Neuronal stem cell (in vitro differentiated cells): ENCODE measurements around the gene GPX7.
A peak's percentile ranks its signal among the peaks of the same experiment; 100 is the strongest.

Experiments used
- DNase-seq: peaks from one replicate; pipeline ENCODE4 v3.0.0-alpha.2; 2013; ENCODE audit warnings: low spot score
- H2AFZ ChIP-seq: one replicate; pipeline ENCODE4 v1.6.1; 2013; ENCODE audit warnings: mild to moderate bottlenecking, low read length, inconsistent platforms
- H2AK5ac ChIP-seq: 2 replicates; pipeline ENCODE4 v1.6.1; 2013; ENCODE audit warnings: low read depth, mild to moderate bottlenecking, inconsistent platforms, low read length, moderate library complexity, mixed read lengths
- H2BK120ac ChIP-seq: 2 replicates; pipeline ENCODE4 v1.6.1; 2013; ENCODE audit warnings: low read depth, mild to moderate bottlenecking, inconsistent platforms, low read length, moderate library complexity, mixed read lengths
- H2BK12ac ChIP-seq: one replicate; pipeline ENCODE4 v1.6.1; 2013; ENCODE audit warnings: low read length, inconsistent platforms
- H2BK15ac ChIP-seq: 2 replicates; pipeline ENCODE4 v1.6.1; 2013; ENCODE audit warnings: mild to moderate bottlenecking, low read length, inconsistent platforms, mixed read lengths
- H2BK5ac ChIP-seq: one replicate; pipeline ENCODE4 v1.6.1; 2013; ENCODE audit warnings: inconsistent platforms, mild to moderate bottlenecking, low read length, moderate library complexity
- H3K14ac ChIP-seq: one replicate; pipeline ENCODE4 v1.6.1; 2013; ENCODE audit warnings: low read length, inconsistent platforms
- H3K18ac ChIP-seq: 2 replicates; pipeline ENCODE4 v1.6.1; 2013; ENCODE audit warnings: low read length, inconsistent platforms
- H3K23ac ChIP-seq: 2 replicates; pipeline ENCODE4 v1.6.1; 2013; ENCODE audit warnings: low read depth, mild to moderate bottlenecking, mixed read lengths, low read length, inconsistent platforms; ENCODE audit not compliant: poor library complexity
- H3K27ac ChIP-seq: replicated peaks from 3 replicates; pipeline ENCODE4 v1.5.1; 2013; ENCODE audit warnings: low read length, inconsistent platforms
- H3K27me3 ChIP-seq, 3 experiments: 2 replicates each; pipeline ENCODE4 v1.6.1; 2013; ENCODE audit warnings: low read length in 3 of 3, mild to moderate bottlenecking in 2 of 3, inconsistent platforms in 1 of 3, low read depth in 1 of 3, mixed read lengths in 1 of 3, moderate library complexity in 1 of 3; ENCODE audit not compliant: control insufficient read depth in 3 of 3, insufficient read depth in 3 of 3
- H3K36me3 ChIP-seq, 2 donors: replicated peaks in 1 of 2; 2 replicates each; pipeline ENCODE4 v1.6.1; 2013; ENCODE audit warnings: low read length in 2 of 2; ENCODE audit not compliant: control insufficient read depth in 2 of 2, insufficient read depth in 2 of 2
- H3K4ac ChIP-seq: 2 replicates; pipeline ENCODE4 v1.6.1; 2013; ENCODE audit warnings: inconsistent platforms, mild to moderate bottlenecking, low read length, moderate library complexity
- H3K4me1 ChIP-seq, 2 donors: 1 replicate in 1 of 2; 2 replicates in 1 of 2; pipeline ENCODE4 v1.6.1; 2013; ENCODE audit warnings: low read length in 2 of 2, low read depth in 1 of 2; ENCODE audit not compliant: control insufficient read depth in 2 of 2, insufficient read depth in 1 of 2
- H3K4me2 ChIP-seq: one replicate; pipeline ENCODE4 v1.6.1; 2013; ENCODE audit warnings: mild to moderate bottlenecking, low read length, inconsistent platforms; ENCODE audit not compliant: insufficient read depth, poor library complexity, severe bottlenecking
- H3K4me3 ChIP-seq, 2 donors: 2 replicates each; pipeline ENCODE4 v1.5.1; 2013; ENCODE audit warnings: low read length in 2 of 2, mild to moderate bottlenecking in 2 of 2, inconsistent platforms in 1 of 2, moderate library complexity in 1 of 2
- H3K79me1 ChIP-seq: one replicate; pipeline ENCODE4 v1.6.1; 2013; ENCODE audit warnings: low read depth, mild to moderate bottlenecking, inconsistent platforms, low read length, moderate library complexity
- H3K9ac ChIP-seq: one replicate; pipeline ENCODE4 v1.6.1; 2013; ENCODE audit warnings: mild to moderate bottlenecking, low read depth, low read length, inconsistent platforms; ENCODE audit not compliant: poor library complexity
- H3K9me3 ChIP-seq, 2 donors: replicated peaks in 1 of 2; 2 replicates each; pipeline versions ENCODE3 to v1.6.1; 2013; ENCODE audit warnings: low read length in 2 of 2, mild to moderate bottlenecking in 2 of 2, inconsistent platforms in 1 of 2, low read depth in 1 of 2, mixed read lengths in 1 of 2, moderate library complexity in 1 of 2; ENCODE audit not compliant: control insufficient read depth in 2 of 2, insufficient read depth in 1 of 2
- H4K8ac ChIP-seq: one replicate; pipeline ENCODE4 v1.6.1; 2013; ENCODE audit warnings: low read depth, mild to moderate bottlenecking, inconsistent platforms, low read length, moderate library complexity
- H4K91ac ChIP-seq: one replicate; pipeline ENCODE4 v1.6.1; 2013; ENCODE audit warnings: low read length, low read depth, mild to moderate bottlenecking, inconsistent platforms; ENCODE audit not compliant: poor library complexity
- WGBS, 2 donors: extraction: QIAGEN DNeasy Blood & Tissue Kit; methylation state at CpG; one replicate each; pipeline ENCODE4 v1.1.7; 2013; ENCODE audit warnings: missing lambda C conversion rate in 2 of 2, mixed read lengths in 1 of 2; ENCODE audit not compliant: insufficient read length in 2 of 2, insufficient replicate concordance in 1 of 2; ENCODE audit errors: extremely low coverage in 2 of 2; 5-methylcytosine and 5-hydroxymethylcytosine counted together

Gene GPX7

DNA sequence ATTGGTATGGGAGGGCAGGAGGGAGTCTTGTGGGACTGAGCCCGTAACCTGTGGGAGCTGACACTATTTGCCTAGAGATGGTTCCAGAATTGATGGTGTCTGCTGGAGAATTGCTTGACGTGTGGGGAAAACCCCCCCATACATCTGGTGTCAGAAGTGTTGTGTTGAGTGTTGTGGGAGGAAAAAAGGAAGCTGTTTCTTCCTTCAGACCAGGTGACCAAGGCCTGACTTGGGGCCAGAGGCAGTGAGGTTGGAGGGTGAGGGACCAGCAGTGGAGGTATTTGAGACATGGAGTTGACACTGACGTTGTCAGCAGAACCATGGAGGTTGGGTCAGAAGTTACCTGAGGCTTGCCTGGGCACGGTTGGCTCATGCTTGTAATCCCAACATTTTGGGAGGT is 39.1 kb downstream of the GPX7 start:
- no peaks in the 10 kb centered on the region for H3K9me3 ChIP-seq
- H2BK5ac ChIP-seq = no peak overlapping the region
- H3K9ac ChIP-seq = peak overlapping the region; percentile 3
- H3K4me1 ChIP-seq = peaks cover 6 to 28% of the 10 kb centered on the region in 2 donors
- no peak overlapping the region for H2AFZ ChIP-seq
- H2BK120ac ChIP-seq = no peak overlapping the region
- peak overlapping the region; percentile 13 for H2AK5ac ChIP-seq
- H3K18ac ChIP-seq = no peak overlapping the region
- no peak overlapping the region for H4K8ac ChIP-seq
- no peak for DNase-seq
- peaks cover 0 to 2% of the 10 kb centered on the region in 2 donors for H3K36me3 ChIP-seq
- H3K27ac ChIP-seq = no peak overlapping the region
- no peak overlapping the region for H3K4ac ChIP-seq
- no peaks in the 10 kb centered on the region for H3K27me3 ChIP-seq
- H2BK15ac ChIP-seq = peak overlapping the region; percentile 18
- WGBS, 2 donors = no CpG with 5 or more reads among the region's 4 CpGs
- no peak overlapping the region for H3K14ac ChIP-seq
- H2BK12ac ChIP-seq = no peak overlapping the region
- peak overlapping the region; percentile 64 for H4K91ac ChIP-seq
- H3K79me1 ChIP-seq = no peaks in the 10 kb centered on the region
- no peak overlapping the region for H3K4me3 ChIP-seq
- no peak overlapping the region for H3K23ac ChIP-seq
- no peak overlapping the region for H3K4me2 ChIP-seq

DNA sequence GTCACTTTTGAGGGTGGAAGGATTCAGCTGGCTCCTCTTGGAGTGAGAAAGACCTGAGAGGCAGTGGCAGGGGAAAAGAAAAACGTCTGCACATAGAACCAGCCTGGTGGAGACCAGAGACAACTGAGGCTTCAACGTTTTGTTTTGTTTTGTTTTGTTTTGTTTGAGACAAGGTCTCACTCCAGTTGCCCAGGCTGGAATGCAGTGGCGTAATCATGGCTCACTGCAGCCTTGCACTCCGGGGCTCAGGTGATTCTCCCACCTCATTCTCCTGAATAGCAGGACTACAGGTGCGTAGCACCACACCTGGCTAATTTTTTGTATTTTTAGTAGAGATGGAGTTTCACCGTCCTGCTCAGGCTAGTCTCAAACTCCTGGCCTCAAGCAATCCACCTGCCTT is 43.1 kb downstream of the GPX7 start:
- Histone ChIP-seq H2BK12ac (no peak overlapping the region), H2AK5ac (no peak overlapping the region)
- WGBS, 2 donors = no CpG with 5 or more reads among the region's 6 CpGs

DNA sequence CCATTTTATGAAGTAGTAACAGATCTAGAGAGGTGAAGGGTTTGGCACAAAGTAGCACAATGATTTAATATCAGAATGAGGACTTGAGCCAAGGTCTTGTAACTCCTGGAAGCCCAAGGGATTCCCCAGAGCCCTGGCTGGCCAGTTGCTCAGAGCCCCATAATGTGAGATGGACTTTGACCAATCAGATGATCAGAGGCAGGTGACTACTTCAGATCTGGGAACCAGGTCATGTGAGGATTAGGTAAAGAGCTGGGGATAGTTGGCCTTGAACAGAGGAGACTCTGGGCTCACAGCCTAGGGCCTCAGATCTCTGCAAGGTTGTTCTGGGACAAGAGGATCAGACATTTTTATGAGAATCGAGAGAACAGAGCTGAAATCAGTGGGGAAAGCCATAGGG is 49.7 kb downstream of the GPX7 start:
- H3K79me1 ChIP-seq = no peaks in the 10 kb centered on the region
- no peak overlapping the region for H2BK12ac ChIP-seq
- no peak overlapping the region for H3K9ac ChIP-seq
- no peaks in the 10 kb centered on the region for H3K27me3 ChIP-seq
- no peaks in the 10 kb centered on the region for H3K4me1 ChIP-seq
- H3K4me3 ChIP-seq = no peak overlapping the region
- DNase-seq = no peak
- no peak overlapping the region for H2BK120ac ChIP-seq
- no peak overlapping the region for H2BK15ac ChIP-seq
- no CpG with 5 or more reads among the region's 1 CpG for WGBS, 2 donors
- no peaks in the 10 kb centered on the region for H3K9me3 ChIP-seq
- H3K36me3 ChIP-seq = no peaks in the 10 kb centered on the region
- H3K18ac ChIP-seq = no peak overlapping the region
- no peak overlapping the region for H4K8ac ChIP-seq
- H4K91ac ChIP-seq = no peak overlapping the region
- H3K14ac ChIP-seq = no peak overlapping the region
- no peak overlapping the region for H3K4me2 ChIP-seq
- peak overlapping the region; percentile 0 for H2AFZ ChIP-seq
- H3K27ac ChIP-seq = no peak overlapping the region
- H3K4ac ChIP-seq = no peak overlapping the region
- H3K23ac ChIP-seq = no peak overlapping the region
- H2BK5ac ChIP-seq = no peak overlapping the region
- H2AK5ac ChIP-seq = no peak overlapping the region

More for the DNA sequence above, 43.1 kb downstream of the GPX7 start:
- Histone ChIP-seq H3K4me1 (peaks cover 0 to 7% of the 10 kb centered on the region in 2 donors), H2BK120ac (no peak overlapping the region), H4K91ac (no peak overlapping the region), H3K79me1 (no peaks in the 10 kb centered on the region), H3K4ac (peak overlapping the region; percentile 11), H3K23ac (no peak overlapping the region), H3K36me3 (peaks cover 0 to 2% of the 10 kb centered on the region in 2 donors), H2AFZ (peak overlapping the region; percentile 59), H3K27ac (no peak overlapping the region), H2BK15ac (no peak overlapping the region), H3K4me2 (no peak overlapping the region), H3K14ac (no peak overlapping the region), H2BK5ac (no peak overlapping the region), H3K4me3 (no peak overlapping the region), H3K18ac (no peak overlapping the region), H3K27me3 (no peaks in the 10 kb centered on the region), H3K9me3 (no peaks in the 10 kb centered on the region), H4K8ac (no peak overlapping the region), H3K9ac (no peak overlapping the region)
- no peak for DNase-seq

DNA sequence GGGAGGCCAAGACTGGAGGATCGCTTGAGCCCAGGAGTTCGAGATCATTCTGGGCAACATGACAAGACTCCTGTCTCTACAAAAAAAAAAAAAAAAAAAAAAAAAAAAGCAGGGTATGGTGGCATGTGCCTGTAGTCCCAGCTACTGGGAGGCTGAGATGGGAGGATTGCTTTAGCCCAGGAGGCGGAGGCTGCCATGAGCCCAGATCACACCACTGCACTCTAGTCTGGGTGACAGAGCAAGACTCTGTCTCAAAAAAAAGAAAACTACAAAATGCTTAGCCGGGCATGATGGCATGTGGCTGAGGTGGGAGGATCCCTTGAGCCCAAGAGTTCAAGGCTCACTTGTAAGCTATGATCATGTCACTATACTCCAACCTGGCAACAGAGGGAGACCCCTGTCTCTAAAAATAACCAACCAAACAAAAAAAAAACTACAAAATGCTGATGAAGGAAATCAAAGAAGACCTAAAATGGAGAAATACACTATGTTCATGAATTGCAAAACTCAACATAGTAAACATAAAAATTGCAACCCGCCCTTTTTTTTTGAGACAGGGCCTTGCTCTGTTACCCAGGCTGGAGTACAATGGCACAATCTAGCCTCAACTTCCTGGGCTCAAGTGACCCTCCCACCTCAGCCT is 51.2 kb downstream of the GPX7 start:
- no peak overlapping the region for H4K91ac ChIP-seq
- H3K9ac ChIP-seq = no peak overlapping the region
- DNase-seq = no peak
- H3K4me2 ChIP-seq = no peak overlapping the region
- no peaks in the 10 kb centered on the region for H3K27me3 ChIP-seq
- H3K9me3 ChIP-seq = no peaks in the 10 kb centered on the region
- H3K27ac ChIP-seq = no peak overlapping the region
- H2AK5ac ChIP-seq = no peak overlapping the region
- no CpG with 5 or more reads among the region's 5 CpGs for WGBS, 2 donors
- H3K14ac ChIP-seq = no peak overlapping the region
- H3K4me3 ChIP-seq = no peak overlapping the region
- H2BK15ac ChIP-seq = no peak overlapping the region
- no peaks in the 10 kb centered on the region for H3K79me1 ChIP-seq
- H4K8ac ChIP-seq = no peak overlapping the region
- no peak overlapping the region for H3K4ac ChIP-seq
- no peak overlapping the region for H2BK12ac ChIP-seq
- H2AFZ ChIP-seq = no peak overlapping the region
- H2BK120ac ChIP-seq = no peak overlapping the region
- no peak overlapping the region for H3K23ac ChIP-seq
- no peaks in the 10 kb centered on the region for H3K4me1 ChIP-seq
- H3K18ac ChIP-seq = no peak overlapping the region
- H3K36me3 ChIP-seq = no peaks in the 10 kb centered on the region
- H2BK5ac ChIP-seq = no peak overlapping the region
